ENCODE results near the gene NTM.

Gene NTM

GRCh38 chr11:131593301-131593700 lies 222.9 kb downstream of the NTM start:
- no peak for DNase-seq (ENCODE audit: low read depth in 1 of 2, low spot score in 1 of 2)

- no peak for DNase-seq (ENCODE audit: low read depth in 1 of 2, low spot score in 1 of 2)
Measured at GRCh38 chr11:131595797-131596196, 225.4 kb downstream of the NTM start.

- DNase-seq (ENCODE audit: low read depth in 1 of 2, low spot score in 1 of 2), result no peak
Measured at GRCh38 chr11:131597890-131598289, 227.5 kb downstream of the NTM start.

DNA sequence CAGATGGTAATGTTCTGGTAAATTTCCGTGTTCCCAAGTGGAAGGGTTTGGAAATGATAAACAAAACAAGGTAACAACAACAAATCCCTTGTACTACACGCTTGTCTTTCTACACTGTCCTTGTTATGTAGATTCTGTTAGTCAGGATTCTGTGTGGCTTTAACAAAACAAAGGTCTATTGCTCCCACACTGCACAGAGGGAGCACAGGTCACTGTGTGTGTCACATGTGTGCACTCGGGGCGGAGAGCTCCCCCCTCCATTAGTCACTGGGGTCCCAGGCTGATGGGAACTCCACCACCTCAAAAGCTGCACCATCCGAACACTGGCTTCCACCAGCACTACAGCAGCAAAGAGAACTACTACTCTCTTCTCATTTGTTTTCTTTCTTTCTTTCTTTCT lies 227.9 kb downstream of the NTM start:
- no peak for DNase-seq (ENCODE audit: low read depth in 1 of 2, low spot score in 1 of 2)

DNA sequence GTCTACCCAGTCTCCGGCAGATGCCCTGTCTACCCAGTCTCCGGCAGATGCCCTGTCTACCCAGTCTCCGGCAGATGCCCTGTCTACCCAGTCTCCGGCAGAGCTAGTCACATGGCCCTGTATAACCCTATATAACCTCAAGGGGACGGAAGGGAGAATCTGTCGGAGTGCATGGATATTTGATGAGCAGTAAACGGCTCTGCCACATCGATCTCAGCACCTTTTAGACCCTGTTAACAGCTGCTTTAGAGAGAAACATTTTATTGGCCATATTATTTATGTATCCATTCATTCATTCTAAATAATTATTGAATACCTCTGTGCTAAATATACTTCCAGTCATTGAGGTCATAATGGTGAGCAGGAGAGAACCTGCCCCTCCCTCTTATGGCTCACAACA lies 228.9 kb downstream of the NTM start:
- no peak for DNase-seq (ENCODE audit: low read depth in 1 of 2, low spot score in 1 of 2)

- no peak for DNase-seq (ENCODE audit: low read depth in 1 of 2, low spot score in 1 of 2)
Measured at GRCh38 chr11:131600628-131601027, 230.2 kb downstream of the NTM start.

DNA sequence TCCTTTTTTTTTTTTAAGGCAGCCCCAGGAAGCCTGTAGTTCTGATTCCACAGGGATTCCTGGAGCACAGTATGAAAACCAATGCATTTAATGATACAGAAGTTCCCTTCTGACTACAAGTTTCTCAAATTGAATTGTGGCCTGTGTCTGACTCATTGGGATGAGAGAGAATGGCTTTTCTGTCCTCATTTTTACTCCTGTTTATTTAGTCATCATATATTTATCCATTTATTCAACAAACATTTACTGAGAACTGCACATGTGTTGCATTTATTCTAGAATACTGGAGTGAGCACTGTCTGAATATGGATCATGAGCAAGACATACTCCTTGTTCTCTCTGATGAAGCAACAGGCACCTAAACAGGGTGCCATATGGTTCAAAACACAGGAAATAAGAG lies 231.2 kb downstream of the NTM start:
- no peak for DNase-seq (ENCODE audit: low read depth in 1 of 2, low spot score in 1 of 2)

GRCh38 chr11:131602431-131602830 lies 232.0 kb downstream of the NTM start:
- no peak for DNase-seq (ENCODE audit: low read depth in 1 of 2, low spot score in 1 of 2)

GRCh38 chr11:131606811-131607335 lies 236.5 kb downstream of the NTM start:
- no peak for DNase-seq (ENCODE audit: low read depth in 1 of 2, low spot score in 1 of 2)

DNA sequence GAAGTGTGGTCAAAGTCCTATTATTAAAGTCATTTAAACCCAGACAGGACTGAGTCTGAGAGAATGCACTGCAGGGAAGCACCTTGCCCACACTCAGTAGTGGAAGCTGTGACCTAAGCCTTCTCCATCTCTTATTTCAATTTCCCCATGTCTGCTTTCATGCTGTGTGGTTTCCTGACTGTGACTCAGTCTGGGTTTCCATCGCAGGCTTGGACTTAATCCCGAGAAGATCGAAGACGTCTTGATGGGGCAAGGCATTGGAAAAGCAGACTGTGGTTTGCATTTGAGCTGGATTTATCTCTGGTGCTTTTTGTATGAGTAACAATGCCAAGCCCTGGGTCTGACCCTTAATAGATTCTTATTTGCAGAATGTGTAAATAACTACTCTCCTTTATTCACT lies 238.9 kb downstream of the NTM start:
- DNase-seq (ENCODE audit: low read depth in 1 of 2, low spot score in 1 of 2), result no peak

GRCh38 chr11:131609921-131610320 lies 239.5 kb downstream of the NTM start:
- no peak for DNase-seq (ENCODE audit: low read depth in 1 of 2, low spot score in 1 of 2)

DNA sequence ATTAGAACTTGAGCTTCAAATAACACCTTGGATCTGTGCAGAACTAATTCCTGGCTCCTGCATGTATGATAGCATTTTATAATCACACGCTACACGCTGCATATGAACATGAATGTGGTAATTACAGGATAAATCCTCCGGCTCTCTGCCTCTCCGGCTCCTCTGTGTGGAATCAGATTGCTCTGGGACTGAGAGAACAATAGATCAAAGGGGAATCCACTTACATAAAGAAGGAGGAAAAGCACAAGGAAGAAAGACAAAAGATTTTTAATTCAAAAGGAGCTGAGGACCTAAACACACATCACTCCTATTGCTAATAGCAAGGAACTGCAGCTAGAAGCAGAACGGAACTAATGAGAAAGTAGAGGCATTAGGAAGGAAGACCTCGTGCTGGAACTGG lies 240.9 kb downstream of the NTM start:
- no peak for DNase-seq (ENCODE audit: low read depth in 1 of 2, low spot score in 1 of 2)

- no peak for DNase-seq (ENCODE audit: low read depth in 1 of 2, low spot score in 1 of 2)
Measured at GRCh38 chr11:131612533-131612932, 242.1 kb downstream of the NTM start.

DNA sequence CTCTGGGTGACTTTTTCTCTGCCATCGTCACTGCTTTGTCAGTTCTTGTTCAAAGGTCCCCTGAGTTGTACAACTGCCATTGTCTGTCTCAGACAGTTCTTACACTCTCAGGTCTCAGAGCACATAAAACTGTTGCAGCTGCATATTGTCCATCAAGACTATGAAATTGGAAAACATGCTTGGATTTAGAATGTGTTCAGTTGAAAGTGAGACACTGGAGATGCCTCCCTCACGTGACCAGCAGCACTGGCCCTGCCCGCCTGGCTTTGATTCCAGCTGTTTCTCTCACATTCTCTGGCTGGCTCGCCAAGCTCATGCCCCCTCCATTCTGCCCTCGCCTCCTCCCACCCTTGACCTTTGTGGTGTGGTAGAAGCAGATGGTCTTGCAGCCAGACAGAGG lies 244.2 kb downstream of the NTM start:
- no peak for DNase-seq (ENCODE audit: low read depth in 1 of 2, low spot score in 1 of 2)

GRCh38 chr11:131615611-131616010 lies 245.2 kb downstream of the NTM start:
- DNase-seq (ENCODE audit: low read depth in 1 of 2, low spot score in 1 of 2), result no peak

GRCh38 chr11:131616481-131617140 lies 246.2 kb downstream of the NTM start:
- no peak for DNase-seq (ENCODE audit: low read depth in 1 of 2, low spot score in 1 of 2)

GRCh38 chr11:131618201-131618600 lies 247.8 kb downstream of the NTM start:
- DNase-seq (ENCODE audit: low read depth in 1 of 2, low spot score in 1 of 2), result no peak

GRCh38 chr11:131622193-131622592 lies 251.8 kb downstream of the NTM start:
- no peak for DNase-seq (ENCODE audit: low read depth in 1 of 2, low spot score in 1 of 2)

GRCh38 chr11:131624531-131624930 lies 254.1 kb downstream of the NTM start:
- DNase-seq (ENCODE audit: low read depth in 1 of 2, low spot score in 1 of 2), result no peak

GRCh38 chr11:131626788-131627187 lies 256.4 kb downstream of the NTM start:
- DNase-seq (ENCODE audit: low read depth in 1 of 2, low spot score in 1 of 2), result no peak

DNA sequence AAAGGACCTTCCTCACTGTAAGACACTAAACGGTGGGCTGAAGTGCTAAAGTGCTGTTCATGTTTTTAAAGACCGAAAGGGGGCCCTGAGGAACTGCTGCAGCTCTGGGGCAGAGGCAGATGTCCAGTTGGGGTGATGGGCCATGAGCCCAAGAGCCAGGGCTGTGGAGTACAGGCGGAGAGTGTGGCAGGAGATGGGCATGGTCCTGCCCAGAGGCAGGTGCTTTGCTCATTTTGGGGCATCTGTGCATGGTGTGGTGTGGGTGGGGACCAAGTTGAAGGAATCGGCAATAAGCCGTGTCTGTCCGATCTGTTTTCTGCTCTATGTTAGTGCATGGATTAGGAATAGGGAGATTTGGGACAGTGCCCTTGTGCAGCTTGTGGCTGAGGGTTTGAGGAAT lies 258.3 kb downstream of the NTM start:
- DNase-seq (ENCODE audit: low read depth in 1 of 2, low spot score in 1 of 2), result no peak

DNA sequence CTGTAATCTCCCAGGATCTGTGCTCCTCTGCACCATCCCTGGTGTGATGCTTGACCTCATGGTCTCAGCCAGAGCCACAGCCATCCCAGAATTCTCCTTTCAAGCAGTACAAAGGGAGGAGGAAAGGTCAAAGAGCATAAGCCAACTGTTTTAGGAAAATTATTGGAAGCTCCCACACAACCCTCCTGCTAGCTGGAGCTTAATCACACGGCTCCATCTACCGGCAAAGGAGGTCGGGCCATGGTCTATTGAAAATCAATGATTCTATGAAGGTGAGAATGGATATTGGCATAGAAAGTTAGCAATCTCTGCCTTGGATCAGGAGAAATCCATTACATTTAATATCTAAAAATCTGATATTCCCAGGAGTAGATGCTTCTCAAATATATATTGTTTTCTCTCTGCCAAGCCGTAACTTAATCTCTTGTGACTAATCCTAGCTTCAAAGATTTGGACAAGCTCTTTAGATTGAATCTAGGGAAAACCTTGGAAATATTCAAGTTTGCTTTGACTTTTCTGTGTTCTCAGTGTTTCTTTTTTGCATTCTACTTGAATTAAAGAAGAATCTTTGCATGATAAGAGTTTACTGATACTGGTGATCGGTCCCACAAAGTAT lies 259.6 kb downstream of the NTM start:
- DNase-seq (ENCODE audit: low read depth in 1 of 2, low spot score in 1 of 2), result no peak

- no peak for DNase-seq (ENCODE audit: low read depth in 1 of 2, low spot score in 1 of 2)
Measured at GRCh38 chr11:131632971-131633370, 262.6 kb downstream of the NTM start.
